ENCODE results near the gene LRP1B.
"Not testable (repeated sequence)": the region's sequence is repeated elsewhere in the genome, so short reads cannot be mapped to it uniquely, and the experiment has no call there.

LRP1B gene

GRCh38 chr2:140481136-140481535 lies 1649.7 kb downstream of the LRP1B start:
- DNase-seq = no peak

- DNase-seq = no peak
These were observed 1657.0 kb downstream of the LRP1B start for GRCh38 chr2:140473851-140474250.

GRCh38 chr2:140472676-140473075 lies 1658.1 kb downstream of the LRP1B start:
- no peak for DNase-seq

DNA sequence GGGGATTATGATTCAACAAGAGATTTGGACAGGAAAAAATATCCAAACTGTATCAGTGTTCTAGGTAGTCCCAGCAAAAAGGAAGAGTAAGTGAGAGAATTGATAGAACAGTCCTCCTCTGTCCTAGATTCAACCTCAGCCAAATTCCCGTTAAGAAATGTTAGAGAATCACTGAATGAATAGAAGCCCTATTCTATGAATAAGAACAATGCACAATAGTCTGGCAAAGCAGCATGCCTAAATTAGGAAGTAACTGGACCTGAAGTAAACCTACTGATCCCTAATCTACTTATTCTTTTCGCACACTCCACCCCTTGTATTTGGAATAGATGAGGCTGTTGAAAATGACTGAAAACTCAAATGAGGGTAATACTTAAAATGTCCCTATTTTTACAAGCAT lies 1665.5 kb downstream of the LRP1B start:
- peak in 1 of 2 donors; percentile 47 for DNase-seq

- no peak for DNase-seq
These were observed 1667.8 kb downstream of the LRP1B start for GRCh38 chr2:140462990-140463389.

DNA sequence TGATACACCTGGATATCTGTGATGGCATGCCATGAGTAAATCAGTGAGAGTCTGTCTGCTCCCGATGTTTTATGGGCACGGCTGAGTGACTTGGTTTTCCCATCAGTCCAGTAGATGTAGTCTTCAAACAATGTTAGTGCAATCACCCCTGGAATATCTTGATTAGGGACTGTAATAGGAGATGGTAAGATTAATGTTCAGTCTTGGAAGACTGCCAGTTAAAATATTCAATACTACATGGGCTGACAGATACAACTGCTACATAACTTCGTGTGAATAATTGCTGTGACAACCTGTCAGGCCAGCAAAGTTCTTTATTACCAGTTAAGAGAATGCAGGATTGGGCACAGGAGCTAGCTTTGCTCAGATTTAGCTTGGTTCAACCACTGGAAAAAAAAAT lies 1673.3 kb downstream of the LRP1B start:
- DNase-seq = no peak

- DNase-seq = no peak
These were observed 1675.5 kb downstream of the LRP1B start for GRCh38 chr2:140455315-140455714.

DNA sequence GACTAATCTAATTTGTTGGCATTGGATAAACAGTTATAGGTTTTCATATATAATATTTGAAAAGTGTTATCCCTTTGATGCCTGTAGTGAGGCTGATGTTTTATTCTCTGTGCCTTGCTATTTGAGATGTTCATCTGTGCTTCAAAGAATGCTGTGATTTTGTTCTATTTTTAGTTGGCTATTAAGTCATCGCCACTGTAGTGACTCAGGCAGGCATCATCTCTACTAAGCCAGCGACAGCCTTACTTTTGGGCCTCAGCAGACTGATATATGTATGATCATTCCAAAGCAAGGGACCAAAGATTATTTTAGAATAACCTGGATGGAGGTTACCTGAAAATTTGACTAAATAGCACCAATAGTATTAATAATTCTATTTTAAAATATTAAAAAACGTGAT lies 1676.1 kb downstream of the LRP1B start:
- peak in 1 of 2 donors; percentile 56 for DNase-seq

DNA sequence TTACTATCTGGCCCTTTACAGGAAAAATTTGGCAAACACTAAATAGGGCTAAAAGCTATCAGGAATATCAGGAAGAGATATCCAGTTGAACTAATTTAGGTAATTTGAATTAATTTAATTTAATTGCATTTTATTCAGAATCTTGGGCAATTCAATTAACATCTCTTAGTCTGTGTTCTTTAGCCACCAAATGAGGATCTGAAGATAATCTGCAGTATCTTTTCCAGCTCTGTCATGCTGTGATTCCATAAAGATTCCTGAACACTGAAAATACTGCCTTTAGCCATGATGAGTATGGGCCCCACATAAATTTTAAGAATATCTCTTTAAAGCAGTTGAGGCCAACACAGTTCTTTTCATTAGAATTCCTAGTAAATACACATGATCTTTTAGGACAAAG lies 1679.5 kb downstream of the LRP1B start:
- no peak for DNase-seq

- DNase-seq = no peak
These were observed 1688.5 kb downstream of the LRP1B start for GRCh38 chr2:140442319-140442718.

DNA sequence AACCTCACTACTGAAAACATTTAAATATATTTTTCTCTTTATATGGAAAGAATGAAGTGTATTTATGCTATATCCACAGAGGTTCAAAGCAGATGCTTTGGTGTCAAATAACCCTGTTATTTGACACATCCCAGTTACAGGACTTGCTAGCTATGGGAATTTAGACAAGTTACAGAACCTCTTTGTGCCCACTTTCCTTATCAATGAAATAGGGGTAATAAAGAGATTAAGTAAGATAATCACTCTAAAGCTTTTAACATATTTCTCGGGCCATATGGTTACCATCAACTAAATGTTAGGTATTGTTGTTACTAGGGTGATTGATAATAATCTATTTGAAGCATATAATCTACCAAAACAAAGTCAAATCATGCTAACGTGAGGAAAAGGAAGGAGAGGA lies 1690.0 kb downstream of the LRP1B start:
- no peak for DNase-seq

DNA sequence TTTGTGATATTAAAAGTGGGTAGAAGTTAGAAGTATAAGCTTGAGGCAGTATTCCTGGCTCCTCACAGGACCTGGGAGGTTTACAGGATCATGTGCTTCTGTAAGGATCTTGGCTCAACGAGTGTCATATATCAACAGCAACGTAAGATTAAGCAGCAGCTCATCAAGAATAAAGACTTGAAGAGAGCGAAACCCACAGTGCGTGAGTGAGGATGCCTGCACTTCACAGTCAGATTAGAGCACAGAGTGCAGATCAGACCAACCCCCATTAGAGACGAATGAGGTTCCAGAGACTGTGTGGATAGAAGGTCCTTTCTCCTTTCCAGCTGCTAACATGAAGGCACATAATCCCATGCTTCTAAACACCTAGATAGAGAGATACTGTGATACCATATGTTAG lies 1693.9 kb downstream of the LRP1B start:
- no peak for DNase-seq

DNA sequence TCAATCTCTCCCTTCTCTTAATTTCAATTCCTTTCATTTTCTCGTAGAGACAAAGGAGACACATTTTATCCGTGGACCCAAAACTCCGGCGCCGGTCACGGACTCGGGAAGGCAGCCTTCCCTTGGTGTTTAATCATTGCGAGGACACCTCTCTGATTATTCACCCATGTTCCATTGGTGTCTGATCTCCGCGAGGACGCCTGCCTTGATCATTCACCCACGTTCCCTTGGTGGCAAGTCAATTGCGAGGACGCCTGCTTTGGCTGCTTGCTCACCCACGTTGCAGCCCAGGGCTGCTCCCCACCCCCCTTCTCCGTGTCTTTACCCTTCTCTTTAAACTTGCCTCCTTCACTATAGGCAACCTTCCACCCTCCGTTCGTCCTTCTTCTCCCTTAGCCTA lies 1703.8 kb downstream of the LRP1B start:
- DNase-seq = not testable (repeated sequence)

DNA sequence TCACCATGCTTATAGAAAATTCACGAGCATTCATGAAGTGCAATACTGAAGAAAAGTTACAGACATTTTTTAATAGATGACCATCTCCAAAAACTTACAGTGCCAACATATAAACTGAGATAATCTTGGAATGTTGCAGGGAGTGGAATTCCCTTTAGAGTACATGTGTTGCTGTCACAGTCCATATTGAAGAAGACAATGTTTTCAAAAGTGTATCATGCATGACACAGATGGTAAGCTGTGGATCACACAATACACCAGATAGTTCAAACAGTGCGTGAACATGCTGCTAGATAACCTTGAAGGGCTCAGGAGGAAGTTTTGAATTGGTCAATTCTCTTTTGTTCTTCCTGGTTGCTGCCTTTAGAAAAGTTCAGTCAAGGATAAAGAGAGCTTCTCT lies 1706.3 kb downstream of the LRP1B start:
- DNase-seq = no peak

GRCh38 chr2:140422759-140423158 lies 1708.1 kb downstream of the LRP1B start:
- DNase-seq = no peak

DNA sequence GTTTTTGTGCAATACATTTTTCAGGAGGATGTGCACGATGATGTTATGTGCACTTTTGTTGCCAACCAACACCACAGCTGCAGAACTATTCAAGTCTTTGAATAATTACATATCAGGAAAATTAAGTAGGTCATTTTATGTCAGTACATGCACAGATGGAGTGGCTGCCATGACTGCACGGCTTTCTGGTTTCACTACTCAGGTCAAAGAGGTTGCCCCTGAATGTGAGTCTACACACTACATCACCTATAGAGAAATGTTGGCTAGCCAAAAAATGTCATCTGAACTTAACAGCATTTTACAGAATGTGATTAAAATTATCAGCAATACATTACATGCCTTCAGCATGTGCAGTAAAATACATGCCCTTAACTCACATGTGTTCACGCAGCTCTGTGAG lies 1713.3 kb downstream of the LRP1B start:
- no peak for DNase-seq

DNA sequence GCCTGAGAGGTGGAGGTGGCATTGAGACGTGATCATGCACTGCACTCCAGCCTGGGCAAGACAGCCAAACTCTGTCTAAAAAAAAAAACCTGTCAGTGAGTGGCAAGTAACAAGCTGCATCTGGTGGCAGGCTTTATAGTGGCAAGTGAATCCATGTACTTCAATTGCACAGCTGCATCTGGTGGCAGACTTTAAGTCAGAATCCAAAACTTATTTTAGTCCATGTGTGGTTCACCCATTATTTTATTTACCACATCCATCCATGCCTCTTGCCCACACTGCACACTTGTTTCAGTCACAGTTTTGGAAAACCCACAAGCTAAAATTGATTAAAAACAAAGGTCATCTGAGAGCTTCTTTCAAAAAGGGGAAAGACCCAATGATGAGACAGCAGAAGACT lies 1714.2 kb downstream of the LRP1B start:
- no peak for DNase-seq

DNA sequence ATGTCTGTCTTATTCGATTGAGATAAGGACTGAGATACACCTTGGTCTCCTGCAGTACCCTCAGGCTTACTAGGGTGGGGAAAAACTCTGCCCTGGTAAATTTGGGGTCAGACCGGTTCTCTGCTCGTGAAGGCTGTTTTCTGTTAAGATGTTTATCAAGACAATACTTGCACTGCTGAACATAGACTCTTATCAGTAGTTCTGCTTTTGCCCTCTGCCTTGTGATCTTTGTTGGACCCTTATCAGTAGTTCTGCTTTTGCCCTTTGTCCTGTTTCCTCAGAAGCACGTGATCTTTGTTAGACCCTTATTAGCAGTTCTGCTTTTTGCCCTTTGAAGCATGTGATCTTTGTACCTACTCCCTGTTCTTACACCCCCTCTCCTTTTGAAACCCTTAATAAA lies 1715.8 kb downstream of the LRP1B start:
- DNase-seq = not testable (repeated sequence)

GRCh38 chr2:140410695-140411094 lies 1720.1 kb downstream of the LRP1B start:
- DNase-seq = no peak

DNA sequence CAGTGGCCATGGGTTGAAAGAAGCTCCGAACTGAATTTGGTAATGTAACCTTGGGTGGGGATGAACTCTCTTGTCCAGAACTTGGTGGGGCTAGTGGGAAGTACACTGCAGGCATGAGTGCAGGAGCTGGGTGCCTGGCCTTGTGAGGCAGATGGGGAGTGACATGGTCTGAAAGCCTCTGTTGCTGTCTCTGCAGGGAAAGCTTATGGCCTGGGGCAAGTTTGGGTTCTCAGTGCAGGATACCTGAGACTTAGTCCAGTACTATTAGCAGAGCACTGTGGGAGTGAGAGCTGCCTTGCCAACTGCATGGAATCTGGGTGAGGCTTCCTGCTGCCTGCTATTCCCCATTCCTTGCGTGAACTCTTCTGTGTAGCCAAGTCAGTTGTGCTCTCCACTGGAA lies 1729.8 kb downstream of the LRP1B start:
- no peak for DNase-seq

DNA sequence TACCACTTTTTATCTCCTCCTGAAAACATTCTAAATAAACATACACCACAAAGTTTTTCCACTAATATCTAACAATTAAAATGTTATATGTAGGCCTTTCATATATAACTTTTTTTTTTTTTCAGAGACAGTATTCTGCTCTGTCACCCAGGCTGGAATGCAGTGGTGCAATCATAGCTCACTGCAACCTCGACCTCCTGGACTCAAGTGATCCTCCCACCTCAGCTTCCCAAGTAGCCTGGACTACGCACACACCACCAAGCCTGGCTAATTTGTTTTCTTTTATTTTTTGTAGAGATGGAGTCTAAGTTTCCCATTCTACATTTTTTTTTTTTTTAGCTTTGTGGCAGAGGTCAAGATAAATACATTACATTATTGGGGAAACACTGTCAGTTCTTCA lies 1738.0 kb downstream of the LRP1B start:
- DNase-seq = no peak

DNA sequence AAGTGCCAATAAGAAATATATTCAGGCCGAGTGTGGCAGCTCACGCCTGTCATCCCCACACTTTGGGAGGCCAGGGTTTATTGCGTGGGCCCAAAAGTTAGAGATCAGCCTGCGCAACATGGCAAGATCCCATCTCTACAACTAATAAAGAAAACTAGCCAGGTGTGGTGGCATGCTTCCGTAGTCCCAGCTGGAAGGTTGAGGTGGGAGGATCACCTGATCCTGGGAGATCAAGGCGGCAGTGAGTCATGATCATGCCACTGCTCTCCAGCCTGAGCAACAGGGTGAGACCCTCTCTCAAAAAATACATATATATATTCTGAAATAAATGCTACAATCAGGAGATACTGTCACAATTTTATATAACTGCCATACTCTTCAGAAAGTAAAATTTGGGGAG lies 1745.9 kb downstream of the LRP1B start:
- DNase-seq = no peak

GRCh38 chr2:140383781-140384180 lies 1747.0 kb downstream of the LRP1B start:
- no peak for DNase-seq

- DNase-seq = no peak
These were observed 1754.1 kb downstream of the LRP1B start for GRCh38 chr2:140376686-140377085.

DNA sequence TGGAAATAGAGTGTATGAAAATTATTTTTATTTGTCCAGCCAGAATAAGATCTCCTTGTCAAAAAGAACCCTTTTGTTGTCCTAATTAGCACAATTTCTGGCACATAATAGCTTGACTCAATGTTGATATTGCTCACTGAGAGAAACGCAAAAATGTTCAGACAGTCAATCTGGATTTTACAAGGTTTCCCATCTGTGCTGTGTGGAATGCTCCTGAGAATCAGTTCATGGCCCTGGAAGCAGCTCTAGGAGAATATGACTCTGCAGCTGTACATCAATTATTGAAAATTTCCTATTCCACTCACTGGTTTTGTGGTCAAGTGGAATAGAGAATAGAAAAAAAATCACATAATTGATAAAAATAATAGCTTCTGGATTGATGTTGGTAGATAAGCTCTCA lies 1767.7 kb downstream of the LRP1B start:
- no peak for DNase-seq

DNA sequence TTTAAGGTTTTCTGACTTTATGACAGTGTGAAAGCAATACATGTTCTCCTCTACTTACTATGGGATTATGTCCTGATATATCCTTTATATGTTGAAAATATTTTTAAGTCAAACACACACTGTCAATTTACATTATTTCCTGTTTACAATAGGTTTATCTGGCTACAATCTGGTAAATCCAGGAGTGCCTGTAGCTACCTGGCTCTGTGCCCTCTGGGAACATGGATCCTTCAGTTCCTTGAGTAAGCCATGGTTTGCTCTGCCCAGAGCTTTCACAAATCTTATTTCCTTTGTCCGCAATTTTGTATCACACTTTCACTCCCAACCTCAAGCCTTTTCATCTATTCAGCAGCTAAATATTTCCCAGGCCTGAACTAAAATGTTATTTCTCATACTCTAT lies 1768.5 kb downstream of the LRP1B start:
- no peak for DNase-seq
